Calu3 (cell line): ENCODE data around the gene COL9A3. TPM values are rescaled to one million over a fixed set of nuclear protein-coding genes. Genes with fewer than 3 reads are reported as not detected.
A peak's percentile ranks its signal among the peaks of the same experiment; 100 is the strongest.

Experiments used
- BruUV-seq: library from RNA; stranded (reverse); fragments of 400-500 nt; replicated peaks from 2 replicates; lab custom pipeline; 2021; lab: Mats Ljungman, UMichigan
- CTCF ChIA-PET: fragments of 300-600 bp; sonication (Branson Sonifier 250); formaldehyde crosslinking; loops from one replicate; lab custom pipeline; 2022; ENCODE audit warnings: antibody characterized with exemption; lab: Charles Lee
- DNase-seq: peaks from one replicate; pipeline ENCODE4 v3.0.0; 2022
- H3K27ac Mint-ChIP-seq: one replicate; pipeline ENCODE4 v1.8.0; 2022; ENCODE audit warnings: mixed read lengths; ENCODE audit not compliant: unreplicated experiment
- H3K27me3 Mint-ChIP-seq: one replicate; pipeline ENCODE4 v1.8.0; 2022; ENCODE audit warnings: mixed read lengths; ENCODE audit not compliant: unreplicated experiment
- H3K36me3 Mint-ChIP-seq: one replicate; pipeline ENCODE4 v1.8.0; 2022; ENCODE audit warnings: mild to moderate bottlenecking, moderate library complexity, mixed read lengths; ENCODE audit not compliant: insufficient read depth, unreplicated experiment
- H3K4me1 Mint-ChIP-seq: one replicate; pipeline ENCODE4 v1.8.0; 2022; ENCODE audit warnings: mild to moderate bottlenecking, low read depth, mixed read lengths; ENCODE audit not compliant: unreplicated experiment
- H3K4me3 Mint-ChIP-seq: one replicate; pipeline ENCODE4 v1.8.0; 2022; ENCODE audit warnings: mild to moderate bottlenecking, low read depth, moderate library complexity, mixed read lengths; ENCODE audit not compliant: unreplicated experiment
- H3K9me3 Mint-ChIP-seq: one replicate; pipeline ENCODE4 v1.8.0; 2022; ENCODE audit warnings: low read depth, mixed read lengths; ENCODE audit not compliant: unreplicated experiment
- CTCF ChIP-seq: fragments of 200-600 bp; IDR thresholded peaks from one replicate; pipeline ENCODE4 v1.8.0; 2022; ENCODE audit warnings: antibody characterized with exemption; ENCODE audit not compliant: unreplicated experiment
- intact Hi-C: fragments of 100-400 bp; cut with micrococcal nuclease; formaldehyde crosslinking; loops from one replicate; pipeline ENCODE4 v1.10.0; 2022; ENCODE audit not compliant: unreplicated experiment
- total RNA-seq: library from RNA; stranded (reverse); gene quantifications from 2 replicates; pipeline ENCODE4 v1.2.3, GENCODE V29; 2022

COL9A3 gene
- total RNA-seq, 1 experiment from 2014 or later, result 2.7 TPM

GRCh38 chr20:62774762-62775161 is 42.1 kb upstream of the COL9A3 start:
- DNase-seq, result no peak
- CTCF ChIA-PET, result interaction anchor here (0.8 kb wide), 1 partner anchor 10 kb away, joined by 3 read pairs; no protein-coding TSS in a partner anchor
- Mint-ChIP-seq H3K4me1 (peaks cover 23% of the 10 kb centered on the region), H3K27ac (no peak overlapping the region), H3K27me3 (peaks cover 56% of the 10 kb centered on the region), H3K36me3 (peaks cover 18% of the 10 kb centered on the region), H3K9me3 (peaks cover 3% of the 10 kb centered on the region), H3K4me3 (no peak overlapping the region)
- intact Hi-C loops, result no loop called here
- no peak for TF ChIP-seq CTCF
- no TSS peak for BruUV-seq

GRCh38 chr20:62775206-62775605 is 41.6 kb upstream of the COL9A3 start:
- intact Hi-C loops, result no loop called here
- H3K4me3 Mint-ChIP-seq, result no peak overlapping the region
- H3K27ac Mint-ChIP-seq, result no peak overlapping the region
- no TSS peak for BruUV-seq
- no peak for DNase-seq
- H3K27me3 Mint-ChIP-seq, result peaks cover 56% of the 10 kb centered on the region
- peaks cover 23% of the 10 kb centered on the region for H3K4me1 Mint-ChIP-seq
- H3K36me3 Mint-ChIP-seq, result peaks cover 18% of the 10 kb centered on the region
- TF ChIP-seq CTCF, result no peak
- peaks cover 3% of the 10 kb centered on the region for H3K9me3 Mint-ChIP-seq
- CTCF ChIA-PET, result interaction anchor here (0.8 kb wide), 1 partner anchor 9 kb away, joined by 3 read pairs; no protein-coding TSS in a partner anchor

- CTCF ChIA-PET, result no interaction called here
- Mint-ChIP-seq H3K4me3 (peak overlapping the region; percentile 64), H3K36me3 (peaks cover 18% of the 10 kb centered on the region), H3K27me3 (peaks cover 61% of the 10 kb centered on the region), H3K4me1 (peaks cover 23% of the 10 kb centered on the region), H3K27ac (peak overlapping the region; percentile 45), H3K9me3 (peaks cover 3% of the 10 kb centered on the region)
- BruUV-seq, result TSS peak; percentile 92
- intact Hi-C loops, result no loop called here
- no peak for DNase-seq
- no peak for TF ChIP-seq CTCF
Observed at GRCh38 chr20:62776035-62776691, 40.7 kb upstream of the COL9A3 start.

GRCh38 chr20:62776692-62777527 is 39.9 kb upstream of the COL9A3 start:
- peak overlapping the region; percentile 64 for H3K4me3 Mint-ChIP-seq

More at GRCh38 chr20:62776692-62777527, 39.9 kb upstream of the COL9A3 start:
- Mint-ChIP-seq H3K36me3 (peaks cover 18% of the 10 kb centered on the region), H3K27ac (peak overlapping the region; percentile 45), H3K4me1 (peaks cover 23% of the 10 kb centered on the region), H3K9me3 (peaks cover 3% of the 10 kb centered on the region), H3K27me3 (peaks cover 53% of the 10 kb centered on the region)
- TF ChIP-seq CTCF, result no peak
- CTCF ChIA-PET, result no interaction called here
- BruUV-seq, result no TSS peak
- intact Hi-C loops, result no loop called here
- peak; percentile 49 for DNase-seq
